Liver (tissue), 3 donors: ENCODE results near the gene MBP.

ENCODE experiments used
- ATF3 ChIP-seq: IDR thresholded peaks from 2 replicates; pipeline ENCODE4 v1.6.1; 2016; ENCODE audit warnings: antibody characterized with exemption
- CTCF ChIP-seq: fragments of 150-350 bp; IDR thresholded peaks from 2 replicates; pipeline ENCODE4 v1.5.1; 2017; ENCODE audit warnings: improper control_type of control experiment, low read depth, low read length; ENCODE audit not compliant: missing input control
- FOXA1 ChIP-seq: IDR thresholded peaks from 2 replicates; pipeline ENCODE4 v1.6.1; 2016; ENCODE audit warnings: antibody characterized with exemption
- JUND ChIP-seq, 2 donors: IDR thresholded peaks; 2 replicates each; pipeline ENCODE4 v1.6.1; 2016; ENCODE audit warnings: antibody characterized with exemption in 2 of 2
- MAX ChIP-seq: IDR thresholded peaks from 2 replicates; pipeline ENCODE4 v1.6.1; 2016; ENCODE audit warnings: antibody characterized with exemption
- RAD21 ChIP-seq, 2 donors: IDR thresholded peaks; 2 replicates each; pipeline ENCODE4 v1.6.1; 2016; ENCODE audit warnings: antibody characterized with exemption in 2 of 2, mild to moderate bottlenecking in 2 of 2
- REST ChIP-seq: IDR thresholded peaks from 2 replicates; pipeline ENCODE4 v1.6.1; 2016; ENCODE audit warnings: antibody characterized with exemption, mild to moderate bottlenecking
- RXRA ChIP-seq, 2 donors: IDR thresholded peaks; 2 replicates each; pipeline ENCODE4 v1.6.1; 2017 to 2018; ENCODE audit warnings: antibody characterized with exemption in 2 of 2, mild to moderate bottlenecking in 1 of 2
- TAF1 ChIP-seq: conservative IDR thresholded peaks from 2 replicates; pipeline ENCODE4 v1.6.1; 2016; ENCODE audit warnings: antibody characterized with exemption, mild to moderate bottlenecking
- YY1 ChIP-seq: IDR thresholded peaks from 2 replicates; pipeline ENCODE4 v1.6.1; 2016; ENCODE audit warnings: antibody characterized with exemption, mild to moderate bottlenecking
- donor health status: healthy.
- donor health status: healthy.

- TF ChIP-seq CTCF = no peak
- no peak for TF ChIP-seq REST
- no peak for TF ChIP-seq MAX
- TF ChIP-seq FOXA1 = no peak
- TF ChIP-seq RXRA (IDR thresholded peaks at IDR 0.05) = no peak
- TF ChIP-seq TAF1 = no peak
- no peak for TF ChIP-seq ATF3
- TF ChIP-seq RAD21 (IDR thresholded peaks at IDR 0.05) = no peak
- TF ChIP-seq JUND (IDR thresholded peaks at IDR 0.05) = no peak
- no peak for TF ChIP-seq YY1
Measured at GRCh38 chr18:77136871-77137665, 4.5 kb upstream of the MBP start.
